GM23338 (cell line): ENCODE data around the gene BBX. TPM values are rescaled to one million over a fixed set of nuclear protein-coding genes. Genes with fewer than 3 reads are reported as not detected.

ENCODE experiments used
- ETS1 ChIP-seq: IDR thresholded peaks from 2 replicates; pipeline ENCODE4 v1.6.1; 2016; ENCODE audit warnings: antibody characterized with exemption
- JUNB ChIP-seq: IDR thresholded peaks from one replicate; pipeline ENCODE4 v1.6.1; 2016; ENCODE audit warnings: antibody characterized with exemption; ENCODE audit not compliant: unreplicated experiment
- POLR2AphosphoS5 ChIP-seq: IDR thresholded peaks from 2 replicates; pipeline ENCODE4 v1.6.1; 2016; ENCODE audit warnings: antibody characterized with exemption, low read depth
- STAT1 ChIP-seq: IDR thresholded peaks from one replicate; pipeline ENCODE4 v1.6.1; 2016; ENCODE audit warnings: antibody characterized with exemption; ENCODE audit not compliant: unreplicated experiment
- ZNF114 ChIP-seq: fragments of 250-450 bp; sonication (Bioruptor Pico); IDR thresholded peaks from 2 replicates; pipeline ENCODE4 v1.5.0; 2020; ENCODE audit warnings: mild to moderate bottlenecking, moderate library complexity
- ZNF331 ChIP-seq: fragments of 250-450 bp; sonication (Bioruptor Pico); IDR thresholded peaks from 2 replicates; pipeline ENCODE4 v1.5.0; 2020; ENCODE audit warnings: low read depth, mild to moderate bottlenecking, moderate library complexity
- polyA plus RNA-seq: library from polyadenylated mRNA; unstranded; fragments of >200 nt; fragmentation: Nextera tagmentation; extraction: Ambion mirVana; gene quantifications from 2 replicates; pipeline ENCODE4 v1.2.1, GENCODE V29; 2016
- total RNA-seq: library from RNA; depleted of rRNA; stranded (reverse); fragments of >200 nt; shearing (Covaris generic); gene quantifications from 2 replicates; pipeline ENCODE4 v1.2.3, GENCODE V29; 2014
- TF ChIP-seq, protein P1 (sequence below): fragments of 250-450 bp; sonication (Bioruptor Pico); IDR thresholded peaks from 2 replicates; pipeline ENCODE4 v1.5.0; 2020; ENCODE audit warnings: mild to moderate bottlenecking, moderate library complexity
- TF ChIP-seq, protein P2 (sequence below), 2 experiments: fragments of 200-600 bp in 1 of 2; sonication (generic) in 1 of 2; conservative IDR thresholded peaks; 2 replicates each; pipeline versions ENCODE4 v1.5.1 to v1.6.1; 2016 to 2017; ENCODE audit warnings: antibody characterized with exemption in 2 of 2, low read depth in 2 of 2, mild to moderate bottlenecking in 2 of 2, moderate library complexity in 1 of 2

The BBX gene
- total and polyA plus RNA-seq, 2 experiments from 2014 or later, result 35.2 to 44.1 TPM

GRCh38 chr3:107592073-107592472, 69.3 kb downstream of the BBX start (continued):
- TF ChIP-seq, protein P1, sequence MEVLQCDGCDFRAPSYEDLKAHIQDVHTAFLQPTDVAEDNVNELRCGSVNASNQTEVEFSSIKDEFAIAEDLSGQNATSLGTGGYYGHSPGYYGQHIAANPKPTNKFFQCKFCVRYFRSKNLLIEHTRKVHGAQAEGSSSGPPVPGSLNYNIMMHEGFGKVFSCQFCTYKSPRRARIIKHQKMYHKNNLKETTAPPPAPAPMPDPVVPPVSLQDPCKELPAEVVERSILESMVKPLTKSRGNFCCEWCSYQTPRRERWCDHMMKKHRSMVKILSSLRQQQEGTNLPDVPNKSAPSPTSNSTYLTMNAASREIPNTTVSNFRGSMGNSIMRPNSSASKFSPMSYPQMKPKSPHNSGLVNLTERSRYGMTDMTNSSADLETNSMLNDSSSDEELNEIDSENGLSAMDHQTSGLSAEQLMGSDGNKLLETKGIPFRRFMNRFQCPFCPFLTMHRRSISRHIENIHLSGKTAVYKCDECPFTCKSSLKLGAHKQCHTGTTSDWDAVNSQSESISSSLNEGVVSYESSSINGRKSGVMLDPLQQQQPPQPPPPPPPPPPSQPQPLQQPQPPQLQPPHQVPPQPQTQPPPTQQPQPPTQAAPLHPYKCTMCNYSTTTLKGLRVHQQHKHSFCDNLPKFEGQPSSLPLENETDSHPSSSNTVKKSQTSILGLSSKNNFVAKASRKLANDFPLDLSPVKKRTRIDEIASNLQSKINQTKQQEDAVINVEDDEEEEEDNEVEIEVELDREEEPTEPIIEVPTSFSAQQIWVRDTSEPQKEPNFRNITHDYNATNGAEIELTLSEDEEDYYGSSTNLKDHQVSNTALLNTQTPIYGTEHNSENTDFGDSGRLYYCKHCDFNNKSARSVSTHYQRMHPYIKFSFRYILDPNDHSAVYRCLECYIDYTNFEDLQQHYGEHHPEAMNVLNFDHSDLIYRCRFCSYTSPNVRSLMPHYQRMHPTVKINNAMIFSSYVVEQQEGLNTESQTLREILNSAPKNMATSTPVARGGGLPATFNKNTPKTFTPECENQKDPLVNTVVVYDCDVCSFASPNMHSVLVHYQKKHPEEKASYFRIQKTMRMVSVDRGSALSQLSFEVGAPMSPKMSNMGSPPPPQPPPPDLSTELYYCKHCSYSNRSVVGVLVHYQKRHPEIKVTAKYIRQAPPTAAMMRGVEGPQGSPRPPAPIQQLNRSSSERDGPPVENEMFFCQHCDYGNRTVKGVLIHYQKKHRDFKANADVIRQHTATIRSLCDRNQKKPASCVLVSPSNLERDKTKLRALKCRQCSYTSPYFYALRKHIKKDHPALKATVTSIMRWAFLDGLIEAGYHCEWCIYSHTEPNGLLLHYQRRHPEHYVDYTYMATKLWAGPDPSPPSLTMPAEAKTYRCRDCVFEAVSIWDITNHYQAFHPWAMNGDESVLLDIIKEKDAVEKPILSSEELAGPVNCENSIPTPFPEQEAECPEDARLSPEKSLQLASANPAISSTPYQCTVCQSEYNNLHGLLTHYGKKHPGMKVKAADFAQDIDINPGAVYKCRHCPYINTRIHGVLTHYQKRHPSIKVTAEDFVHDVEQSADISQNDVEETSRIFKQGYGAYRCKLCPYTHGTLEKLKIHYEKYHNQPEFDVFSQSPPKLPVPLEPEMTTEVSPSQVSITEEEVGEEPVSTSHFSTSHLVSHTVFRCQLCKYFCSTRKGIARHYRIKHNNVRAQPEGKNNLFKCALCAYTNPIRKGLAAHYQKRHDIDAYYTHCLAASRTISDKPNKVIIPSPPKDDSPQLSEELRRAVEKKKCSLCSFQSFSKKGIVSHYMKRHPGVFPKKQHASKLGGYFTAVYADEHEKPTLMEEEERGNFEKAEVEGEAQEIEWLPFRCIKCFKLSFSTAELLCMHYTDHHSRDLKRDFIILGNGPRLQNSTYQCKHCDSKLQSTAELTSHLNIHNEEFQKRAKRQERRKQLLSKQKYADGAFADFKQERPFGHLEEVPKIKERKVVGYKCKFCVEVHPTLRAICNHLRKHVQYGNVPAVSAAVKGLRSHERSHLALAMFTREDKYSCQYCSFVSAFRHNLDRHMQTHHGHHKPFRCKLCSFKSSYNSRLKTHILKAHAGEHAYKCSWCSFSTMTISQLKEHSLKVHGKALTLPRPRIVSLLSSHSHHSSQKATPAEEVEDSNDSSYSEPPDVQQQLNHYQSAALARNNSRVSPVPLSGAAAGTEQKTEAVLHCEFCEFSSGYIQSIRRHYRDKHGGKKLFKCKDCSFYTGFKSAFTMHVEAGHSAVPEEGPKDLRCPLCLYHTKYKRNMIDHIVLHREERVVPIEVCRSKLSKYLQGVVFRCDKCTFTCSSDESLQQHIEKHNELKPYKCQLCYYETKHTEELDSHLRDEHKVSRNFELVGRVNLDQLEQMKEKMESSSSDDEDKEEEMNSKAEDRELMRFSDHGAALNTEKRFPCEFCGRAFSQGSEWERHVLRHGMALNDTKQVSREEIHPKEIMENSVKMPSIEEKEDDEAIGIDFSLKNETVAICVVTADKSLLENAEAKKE (CRISPR knock-in tag), result no peak
- TF ChIP-seq, protein P2, sequence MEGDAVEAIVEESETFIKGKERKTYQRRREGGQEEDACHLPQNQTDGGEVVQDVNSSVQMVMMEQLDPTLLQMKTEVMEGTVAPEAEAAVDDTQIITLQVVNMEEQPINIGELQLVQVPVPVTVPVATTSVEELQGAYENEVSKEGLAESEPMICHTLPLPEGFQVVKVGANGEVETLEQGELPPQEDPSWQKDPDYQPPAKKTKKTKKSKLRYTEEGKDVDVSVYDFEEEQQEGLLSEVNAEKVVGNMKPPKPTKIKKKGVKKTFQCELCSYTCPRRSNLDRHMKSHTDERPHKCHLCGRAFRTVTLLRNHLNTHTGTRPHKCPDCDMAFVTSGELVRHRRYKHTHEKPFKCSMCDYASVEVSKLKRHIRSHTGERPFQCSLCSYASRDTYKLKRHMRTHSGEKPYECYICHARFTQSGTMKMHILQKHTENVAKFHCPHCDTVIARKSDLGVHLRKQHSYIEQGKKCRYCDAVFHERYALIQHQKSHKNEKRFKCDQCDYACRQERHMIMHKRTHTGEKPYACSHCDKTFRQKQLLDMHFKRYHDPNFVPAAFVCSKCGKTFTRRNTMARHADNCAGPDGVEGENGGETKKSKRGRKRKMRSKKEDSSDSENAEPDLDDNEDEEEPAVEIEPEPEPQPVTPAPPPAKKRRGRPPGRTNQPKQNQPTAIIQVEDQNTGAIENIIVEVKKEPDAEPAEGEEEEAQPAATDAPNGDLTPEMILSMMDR (conservative IDR thresholded peaks at IDR 0.05; ENCODE audit: low read depth in 2 of 2), result no peak
- TF ChIP-seq STAT1 (no peak), ETS1 (no peak), ZNF114 (CRISPR knock-in tag) (no peak), ZNF331 (CRISPR knock-in tag) (no peak), JUNB (no peak), POLR2AphosphoS5 (no peak)
